ENCODE data around the gene RIPOR1.

DNA sequence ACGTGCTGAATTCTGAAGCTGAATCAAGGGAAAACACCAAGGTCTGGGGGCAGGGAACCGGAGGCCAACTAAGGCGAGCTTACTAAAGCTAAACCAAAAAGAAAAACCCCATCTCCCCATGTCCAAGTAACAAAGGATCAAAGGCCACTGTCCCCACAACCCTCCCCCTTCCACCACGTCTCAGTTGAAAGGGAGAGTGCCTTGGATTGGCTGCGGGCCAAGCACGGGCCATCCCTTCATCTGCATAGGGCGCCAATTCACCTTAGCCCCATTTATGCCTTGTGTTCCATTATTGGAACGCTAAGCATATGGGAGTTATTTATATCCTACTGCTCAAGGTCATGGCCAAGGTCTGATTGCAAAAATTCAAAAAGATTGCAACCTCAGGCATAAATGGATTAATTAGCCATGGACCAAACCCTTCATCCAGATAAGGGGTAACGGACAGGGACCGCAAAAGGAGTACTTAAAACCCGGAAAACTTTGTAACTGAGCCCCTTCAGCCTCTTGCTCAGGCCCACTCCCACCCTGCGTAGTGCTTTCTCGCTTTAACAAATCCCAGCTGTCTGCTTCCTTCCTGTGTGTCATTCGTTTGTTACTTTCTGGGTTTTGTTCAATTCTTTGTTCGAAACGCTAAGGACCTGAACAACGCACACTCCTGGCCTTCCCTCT lies 46.9 kb upstream of the RIPOR1 start:
- TF ChIP-seq, protein P1, sequence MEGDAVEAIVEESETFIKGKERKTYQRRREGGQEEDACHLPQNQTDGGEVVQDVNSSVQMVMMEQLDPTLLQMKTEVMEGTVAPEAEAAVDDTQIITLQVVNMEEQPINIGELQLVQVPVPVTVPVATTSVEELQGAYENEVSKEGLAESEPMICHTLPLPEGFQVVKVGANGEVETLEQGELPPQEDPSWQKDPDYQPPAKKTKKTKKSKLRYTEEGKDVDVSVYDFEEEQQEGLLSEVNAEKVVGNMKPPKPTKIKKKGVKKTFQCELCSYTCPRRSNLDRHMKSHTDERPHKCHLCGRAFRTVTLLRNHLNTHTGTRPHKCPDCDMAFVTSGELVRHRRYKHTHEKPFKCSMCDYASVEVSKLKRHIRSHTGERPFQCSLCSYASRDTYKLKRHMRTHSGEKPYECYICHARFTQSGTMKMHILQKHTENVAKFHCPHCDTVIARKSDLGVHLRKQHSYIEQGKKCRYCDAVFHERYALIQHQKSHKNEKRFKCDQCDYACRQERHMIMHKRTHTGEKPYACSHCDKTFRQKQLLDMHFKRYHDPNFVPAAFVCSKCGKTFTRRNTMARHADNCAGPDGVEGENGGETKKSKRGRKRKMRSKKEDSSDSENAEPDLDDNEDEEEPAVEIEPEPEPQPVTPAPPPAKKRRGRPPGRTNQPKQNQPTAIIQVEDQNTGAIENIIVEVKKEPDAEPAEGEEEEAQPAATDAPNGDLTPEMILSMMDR (conservative IDR thresholded peaks at IDR 0.05; ENCODE audit: low read depth, low read length): no peak
- TF ChIP-seq EZH2 (IDR thresholded peaks at IDR 0.05; ENCODE audit: low read length, unreplicated experiment) (no peak), EZH2phosphoT487 (IDR thresholded peaks at IDR 0.05; ENCODE audit: borderline replicate concordance, low read length) (no peak)

Measured in PC-3 (cell line).